Astrocyte of the spinal cord (primary cell): ENCODE measurements around the gene RNF150.

ENCODE experiments used
- DNase-seq: peaks from one replicate; pipeline ENCODE4 v3.0.0; 2011; ENCODE audit warnings: low read depth, low spot score
- H3K4me3 ChIP-seq: 2 replicates; pipeline ENCODE4 v1.5.1; 2011; ENCODE audit warnings: low read depth, mild to moderate bottlenecking, low read length, moderate library complexity
- CTCF ChIP-seq: IDR thresholded peaks from 2 replicates; pipeline ENCODE4 v1.5.1; 2012; ENCODE audit warnings: low read depth, mild to moderate bottlenecking, low read length, inconsistent platforms
- in situ Hi-C: cut with HindIII; loops from 2 replicates; pipeline ENCODE4 v1.10.0; 2017; ENCODE audit warnings: low sequenced_read_pairs

RNF150 gene

DNA sequence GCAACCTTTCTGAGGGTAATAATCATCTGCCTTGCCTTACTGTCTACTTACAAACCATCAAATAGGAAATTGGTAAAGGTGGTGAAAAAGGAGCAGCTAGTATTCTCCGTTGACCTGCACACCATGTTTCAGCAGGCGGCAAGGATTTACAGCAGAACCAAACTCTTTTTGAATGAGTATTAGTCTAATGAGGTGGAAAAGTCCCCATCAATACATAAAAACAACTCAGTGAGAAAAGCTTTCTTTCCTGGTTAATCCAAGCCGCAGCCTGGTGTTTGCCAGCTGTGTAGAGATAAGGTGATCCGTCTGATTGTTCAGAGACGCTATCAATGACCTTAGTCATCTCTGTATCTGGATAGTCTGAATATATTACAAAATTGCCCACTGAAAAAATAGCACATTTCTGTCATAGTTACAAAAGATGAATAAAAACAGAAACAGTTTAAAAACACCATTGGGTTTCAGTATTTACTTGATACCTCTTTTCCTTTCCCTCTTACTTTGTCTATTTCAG, 266.7 kb downstream of the RNF150 start:
- no peak overlapping the region for H3K4me3 ChIP-seq
- no peak for DNase-seq
- no peak for TF ChIP-seq CTCF
- in situ Hi-C loops: no loop called here

GRCh38 chr4:140865253-140866217, 267.7 kb downstream of the RNF150 start:
- in situ Hi-C loops: no loop called here
- no peak for DNase-seq
- H3K4me3 ChIP-seq: no peak overlapping the region
- TF ChIP-seq CTCF: no peak

GRCh38 chr4:140863197-140863596, 270.1 kb downstream of the RNF150 start:
- no peak overlapping the region for H3K4me3 ChIP-seq
- in situ Hi-C loops: no loop called here
- DNase-seq: no peak
- TF ChIP-seq CTCF: no peak

- TF ChIP-seq CTCF: no peak
- no peak overlapping the region for H3K4me3 ChIP-seq
- DNase-seq: no peak
- in situ Hi-C loops: no loop called here
Observed at GRCh38 chr4:140862177-140862442, 271.2 kb downstream of the RNF150 start.

- TF ChIP-seq CTCF: peak; percentile 68
Observed at GRCh38 chr4:140861359-140862176, 271.7 kb downstream of the RNF150 start.

GRCh38 chr4:140858897-140859296, 274.4 kb downstream of the RNF150 start:
- H3K4me3 ChIP-seq: no peak overlapping the region
- no peak for TF ChIP-seq CTCF
- peak; percentile 43 for DNase-seq
- in situ Hi-C loops: no loop called here

More at GRCh38 chr4:140861359-140862176, 271.7 kb downstream of the RNF150 start:
- DNase-seq: peak; percentile 91
- H3K4me3 ChIP-seq: no peak overlapping the region
- in situ Hi-C loops: no loop called here
